NCI-H1417 treated with DMSO at 0.1 percent for 48 hours (cell line): ENCODE data around the gene AMZ1.

ENCODE experiments used
- DNase-seq: peaks from one replicate; lab custom pipeline; 2025; lab: John Stamatoyannopoulos, UW

The AMZ1 gene

GRCh38 chr7:2651336-2651735 lies 36.7 kb upstream of the AMZ1 start:
- DNase-seq = no peak

GRCh38 chr7:2651847-2652735 lies 35.9 kb upstream of the AMZ1 start:
- DNase-seq = no peak

- no peak for DNase-seq
Observed at GRCh38 chr7:2652736-2653060, 35.3 kb upstream of the AMZ1 start.

DNA sequence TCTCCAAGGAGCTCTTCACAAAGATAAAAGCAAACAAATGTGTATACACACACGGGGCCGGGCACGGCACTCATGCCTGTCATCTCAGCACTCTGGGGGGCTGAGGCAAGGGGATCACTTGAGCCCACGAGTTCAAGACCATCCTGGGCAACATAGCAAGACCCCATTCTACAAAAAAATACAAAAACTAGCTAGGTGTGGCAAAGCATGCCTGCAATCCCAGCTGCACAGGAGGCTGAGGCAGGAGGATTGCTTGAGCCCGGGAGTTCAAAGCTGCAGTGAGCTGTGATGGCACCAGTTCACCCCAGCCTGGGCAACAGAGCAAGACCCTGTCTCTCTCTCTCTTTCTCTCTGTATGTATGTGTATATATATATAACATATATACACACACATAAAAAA lies 33.9 kb upstream of the AMZ1 start:
- DNase-seq = no peak

DNA sequence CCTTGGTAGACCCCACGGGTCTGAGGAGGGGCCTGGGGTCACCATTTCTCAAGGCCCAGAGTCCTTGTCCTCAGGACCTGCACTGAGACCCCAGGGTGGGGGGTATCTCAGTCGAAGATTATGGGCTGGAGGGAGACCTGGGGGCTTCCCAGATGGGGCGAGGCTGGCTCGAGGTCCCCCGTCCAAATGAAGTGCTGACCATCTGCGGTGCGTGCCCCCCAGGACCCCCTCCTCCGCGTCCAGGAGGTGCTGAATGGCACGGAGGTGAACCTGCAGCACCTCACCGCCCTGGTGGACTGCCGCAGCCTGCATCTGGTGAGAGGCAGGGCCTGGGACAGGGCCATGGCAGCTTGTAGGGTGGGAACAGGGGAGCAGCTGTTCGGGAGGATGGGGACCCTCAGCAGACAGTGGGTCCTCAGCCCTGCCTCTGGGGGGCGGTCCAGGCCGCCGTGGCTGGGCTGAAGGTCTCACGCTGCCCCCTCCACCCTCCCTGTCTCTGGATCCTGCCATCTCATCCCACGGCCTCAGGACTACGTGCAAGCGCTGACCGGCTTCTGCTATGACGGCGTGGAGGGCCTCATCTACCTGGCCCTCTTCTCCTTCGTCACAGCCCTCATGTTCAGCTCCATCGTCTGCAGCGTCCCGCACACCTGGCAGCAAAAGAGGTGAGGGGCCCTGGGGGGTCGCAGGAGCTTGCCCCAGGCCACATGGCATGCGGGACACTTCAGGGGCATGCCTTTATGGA lies 32.0 kb upstream of the AMZ1 start:
- no peak for DNase-seq

- DNase-seq = no peak
Observed at GRCh38 chr7:2657208-2657607, 30.8 kb upstream of the AMZ1 start.

GRCh38 chr7:2657920-2658671 lies 29.9 kb upstream of the AMZ1 start:
- DNase-seq = no peak

- no peak for DNase-seq
Observed at GRCh38 chr7:2658941-2659340, 29.1 kb upstream of the AMZ1 start.

DNA sequence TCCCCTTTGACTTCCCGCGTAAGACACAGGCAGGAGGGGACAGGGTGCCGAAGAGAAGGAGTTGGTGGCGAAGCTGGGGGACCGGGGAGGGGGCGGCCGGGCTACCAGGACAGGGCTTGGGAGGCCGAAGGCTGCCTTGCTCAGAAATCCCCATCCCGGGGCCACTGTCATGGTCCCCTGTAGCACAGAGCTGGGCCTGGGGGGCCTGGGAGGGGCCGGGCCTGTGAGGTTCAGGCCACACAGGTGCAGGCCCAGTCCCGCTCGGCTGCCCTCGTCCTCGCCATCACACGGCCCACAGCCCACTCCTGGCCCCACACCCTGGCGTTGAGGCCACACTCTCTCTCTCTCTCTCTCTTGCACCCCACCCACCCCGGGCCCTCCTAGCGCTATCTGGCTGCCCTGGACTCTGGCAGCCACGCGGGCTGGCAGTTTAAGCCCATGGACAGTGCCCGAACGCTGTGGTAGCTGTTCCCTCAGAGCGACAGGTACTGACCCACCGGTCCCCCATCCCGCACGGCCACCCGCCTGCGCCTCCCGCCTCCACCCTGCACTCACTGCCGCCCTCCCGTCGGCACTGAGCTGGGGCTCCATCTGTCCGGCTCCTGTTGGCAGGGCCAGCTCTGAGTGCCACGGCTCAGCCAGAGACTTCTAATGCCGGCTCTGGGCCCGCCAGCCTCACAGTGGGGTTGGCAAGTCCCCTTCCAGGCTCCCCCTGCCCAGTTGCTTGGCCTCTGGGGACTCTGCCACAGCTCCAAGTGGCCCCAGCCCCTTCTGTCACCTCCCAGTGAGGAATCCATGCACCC lies 28.2 kb upstream of the AMZ1 start:
- no peak for DNase-seq

- DNase-seq = no peak
Observed at GRCh38 chr7:2660359-2661095, 27.5 kb upstream of the AMZ1 start.

DNA sequence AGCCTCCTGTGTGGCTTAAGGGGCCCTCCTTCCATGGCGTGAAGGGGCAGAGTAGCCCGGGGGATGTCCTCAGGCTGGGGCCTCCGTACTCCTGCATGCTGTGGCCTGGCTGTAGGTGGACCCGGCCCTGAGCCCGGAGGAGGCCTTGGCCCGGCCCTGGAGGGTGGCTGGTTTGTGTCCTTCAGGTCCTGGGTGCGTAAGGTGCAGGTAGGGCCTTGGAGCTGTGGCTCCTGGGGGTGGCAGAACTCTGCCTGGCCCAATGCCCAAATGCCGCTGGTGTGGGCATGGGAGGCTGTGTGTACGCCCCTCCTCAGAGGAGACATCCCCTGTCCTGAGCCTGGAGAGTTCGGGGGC lies 26.9 kb upstream of the AMZ1 start:
- no peak for DNase-seq

DNA sequence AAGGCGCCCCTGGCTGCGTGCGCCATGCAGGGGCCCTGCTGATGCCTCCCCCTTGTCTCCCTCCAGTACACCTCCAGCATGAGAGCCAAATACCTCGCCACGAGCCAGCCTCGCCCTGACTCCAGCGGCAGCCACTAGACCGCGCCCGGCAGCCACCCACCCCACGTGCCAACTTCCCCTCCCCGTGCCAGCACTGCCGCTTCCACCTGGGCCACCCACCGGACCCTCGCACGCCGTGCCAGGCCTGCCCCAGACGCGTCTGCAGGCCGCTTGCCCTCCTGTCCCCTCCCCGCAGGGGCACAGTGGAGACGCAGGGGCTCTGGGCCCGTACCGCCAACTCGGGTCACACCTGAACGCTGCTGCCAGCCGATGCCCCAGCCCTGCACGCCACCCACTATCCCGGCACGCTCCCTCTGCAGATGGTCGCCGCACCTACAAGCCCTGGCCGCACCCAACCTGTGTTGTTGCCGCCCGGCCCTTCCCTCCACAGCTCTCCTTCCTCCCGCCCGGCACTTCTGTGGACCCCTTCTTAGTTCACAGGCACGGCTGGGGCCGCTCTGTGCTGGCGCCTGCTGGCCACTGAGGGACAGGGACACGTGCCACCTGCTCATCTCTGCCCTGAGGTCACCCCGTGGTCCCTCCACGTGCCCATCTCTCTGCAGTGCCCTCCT lies 26.3 kb upstream of the AMZ1 start:
- DNase-seq = no peak

DNA sequence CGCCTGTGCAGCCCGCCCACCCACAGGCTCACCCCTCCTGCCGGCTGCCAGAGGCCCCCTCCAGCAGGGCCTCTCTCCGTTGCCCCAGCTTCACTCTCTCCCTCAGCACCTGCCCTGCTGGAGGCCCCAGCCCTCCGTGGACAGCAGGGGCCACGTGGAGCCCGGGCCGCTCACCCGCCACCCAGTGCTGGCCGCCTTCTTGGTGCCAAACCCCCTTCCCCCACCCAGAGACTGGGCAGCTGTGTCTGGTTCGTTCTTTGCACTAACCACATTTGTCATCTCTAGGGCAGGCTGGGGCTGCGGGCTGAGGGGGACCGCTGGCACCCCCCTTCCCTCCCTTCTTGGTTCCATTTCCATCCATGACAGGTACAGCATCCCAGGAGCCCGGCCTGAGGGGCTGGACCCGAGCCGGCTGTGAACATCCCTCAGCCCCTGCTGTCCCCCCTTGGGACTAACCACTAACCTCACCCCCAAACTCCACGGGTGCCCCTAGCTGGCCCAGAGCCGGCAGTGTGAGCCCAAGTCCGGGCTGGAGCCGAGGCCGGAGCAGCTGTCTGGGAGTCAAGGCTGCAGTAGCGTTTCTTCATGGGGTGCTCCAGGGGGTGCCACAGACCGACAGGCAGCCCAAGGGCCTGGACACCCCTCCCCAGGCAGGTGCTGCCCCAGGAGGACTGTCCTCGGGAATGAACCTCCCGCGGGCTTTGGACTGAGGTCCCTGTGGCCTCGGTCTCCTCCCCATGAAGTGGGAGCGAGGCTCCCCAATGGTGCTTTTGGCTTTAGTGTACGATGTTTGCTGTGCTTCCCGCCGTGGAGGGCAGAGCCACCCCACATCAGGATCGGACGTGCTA lies 25.5 kb upstream of the AMZ1 start:
- DNase-seq = no peak

GRCh38 chr7:2663121-2663886 lies 24.7 kb upstream of the AMZ1 start:
- DNase-seq = no peak

DNA sequence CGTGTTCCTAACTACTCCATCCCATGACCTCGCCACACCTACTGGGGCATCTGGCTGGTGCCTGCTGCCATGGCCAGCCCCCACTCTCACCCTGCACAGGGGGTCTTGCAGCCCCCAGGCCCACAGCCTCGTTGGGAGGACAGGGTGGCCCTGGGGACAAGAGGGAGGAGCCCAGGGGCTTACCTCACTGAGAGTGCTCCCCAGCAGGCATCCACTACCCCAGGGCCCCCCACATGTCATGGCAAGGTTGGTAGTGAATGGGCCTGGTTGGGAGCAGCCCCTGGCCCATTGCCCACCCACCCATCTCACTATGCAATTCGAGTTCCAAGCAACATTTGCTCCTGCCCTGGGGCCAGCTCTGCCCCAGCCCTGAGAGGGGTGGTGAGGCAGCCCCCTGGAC lies 24.0 kb upstream of the AMZ1 start:
- no peak for DNase-seq

GRCh38 chr7:2665359-2665791 lies 22.6 kb upstream of the AMZ1 start:
- no peak for DNase-seq

GRCh38 chr7:2666155-2666554 lies 21.8 kb upstream of the AMZ1 start:
- no peak for DNase-seq

GRCh38 chr7:2666588-2667250 lies 21.3 kb upstream of the AMZ1 start:
- no peak for DNase-seq
